NCI-H187 treated with DMSO at 0.1 percent for 48 hours (cell line): ENCODE measurements around the gene GGA3.
"Not testable (repeated sequence)": the region's sequence is repeated elsewhere in the genome, so short reads cannot be mapped to it uniquely, and the experiment has no call there.

ENCODE experiments used
- DNase-seq: peaks from one replicate; lab custom pipeline; 2025; lab: John Stamatoyannopoulos, UW

GGA3 gene, protein sequence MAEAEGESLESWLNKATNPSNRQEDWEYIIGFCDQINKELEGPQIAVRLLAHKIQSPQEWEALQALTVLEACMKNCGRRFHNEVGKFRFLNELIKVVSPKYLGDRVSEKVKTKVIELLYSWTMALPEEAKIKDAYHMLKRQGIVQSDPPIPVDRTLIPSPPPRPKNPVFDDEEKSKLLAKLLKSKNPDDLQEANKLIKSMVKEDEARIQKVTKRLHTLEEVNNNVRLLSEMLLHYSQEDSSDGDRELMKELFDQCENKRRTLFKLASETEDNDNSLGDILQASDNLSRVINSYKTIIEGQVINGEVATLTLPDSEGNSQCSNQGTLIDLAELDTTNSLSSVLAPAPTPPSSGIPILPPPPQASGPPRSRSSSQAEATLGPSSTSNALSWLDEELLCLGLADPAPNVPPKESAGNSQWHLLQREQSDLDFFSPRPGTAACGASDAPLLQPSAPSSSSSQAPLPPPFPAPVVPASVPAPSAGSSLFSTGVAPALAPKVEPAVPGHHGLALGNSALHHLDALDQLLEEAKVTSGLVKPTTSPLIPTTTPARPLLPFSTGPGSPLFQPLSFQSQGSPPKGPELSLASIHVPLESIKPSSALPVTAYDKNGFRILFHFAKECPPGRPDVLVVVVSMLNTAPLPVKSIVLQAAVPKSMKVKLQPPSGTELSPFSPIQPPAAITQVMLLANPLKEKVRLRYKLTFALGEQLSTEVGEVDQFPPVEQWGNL

DNA sequence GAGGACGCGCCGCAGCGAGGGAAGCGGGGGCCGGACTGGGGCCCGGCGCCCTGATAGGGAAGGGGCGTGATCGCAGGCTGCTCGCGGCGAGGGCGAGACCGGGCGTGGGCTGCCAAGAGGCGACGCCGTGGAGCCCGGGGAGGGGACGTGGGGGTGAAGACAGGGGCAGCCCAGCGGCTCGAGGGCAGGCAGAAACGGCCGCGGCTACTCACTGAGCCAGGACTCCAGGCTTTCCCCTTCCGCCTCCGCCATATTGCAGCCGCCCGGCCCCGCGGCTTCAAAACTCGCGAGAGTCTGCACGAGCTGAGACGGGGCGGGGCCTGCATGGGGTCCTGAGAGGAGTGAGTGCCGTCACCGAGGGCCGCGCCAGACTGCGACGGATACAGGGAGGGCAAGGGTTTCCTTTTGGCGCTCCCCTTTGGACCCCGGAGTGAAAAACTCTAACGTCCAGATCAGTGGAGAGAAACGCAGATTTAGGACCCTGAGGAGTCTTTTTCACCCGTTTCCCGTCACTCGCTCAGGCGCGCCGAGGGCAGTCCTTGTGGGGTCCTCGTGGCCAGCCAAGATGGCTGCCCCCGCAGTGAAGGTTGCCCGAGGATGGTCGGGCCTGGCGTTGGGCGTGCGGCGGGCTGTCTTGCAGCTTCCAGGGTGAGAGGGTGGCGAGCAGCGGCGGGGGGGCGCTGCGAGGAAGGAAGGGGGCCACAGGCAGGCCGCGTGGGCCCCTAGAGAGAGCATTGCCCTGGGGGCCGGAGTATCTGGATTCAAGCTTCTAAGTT is at the start of gene GGA3, which contains the start of gene MRPS7:
TSS of gene GGA3 (minus strand) at position 271 of the 776 bp plus-strand sequence. CDS start at position 252, 19 bp downstream.
TSS of gene MRPS7 (plus strand) at position 544 of the 776 bp plus-strand sequence. CDS start at position 566, 22 bp downstream.
- DNase-seq: peak; percentile 59

DNA sequence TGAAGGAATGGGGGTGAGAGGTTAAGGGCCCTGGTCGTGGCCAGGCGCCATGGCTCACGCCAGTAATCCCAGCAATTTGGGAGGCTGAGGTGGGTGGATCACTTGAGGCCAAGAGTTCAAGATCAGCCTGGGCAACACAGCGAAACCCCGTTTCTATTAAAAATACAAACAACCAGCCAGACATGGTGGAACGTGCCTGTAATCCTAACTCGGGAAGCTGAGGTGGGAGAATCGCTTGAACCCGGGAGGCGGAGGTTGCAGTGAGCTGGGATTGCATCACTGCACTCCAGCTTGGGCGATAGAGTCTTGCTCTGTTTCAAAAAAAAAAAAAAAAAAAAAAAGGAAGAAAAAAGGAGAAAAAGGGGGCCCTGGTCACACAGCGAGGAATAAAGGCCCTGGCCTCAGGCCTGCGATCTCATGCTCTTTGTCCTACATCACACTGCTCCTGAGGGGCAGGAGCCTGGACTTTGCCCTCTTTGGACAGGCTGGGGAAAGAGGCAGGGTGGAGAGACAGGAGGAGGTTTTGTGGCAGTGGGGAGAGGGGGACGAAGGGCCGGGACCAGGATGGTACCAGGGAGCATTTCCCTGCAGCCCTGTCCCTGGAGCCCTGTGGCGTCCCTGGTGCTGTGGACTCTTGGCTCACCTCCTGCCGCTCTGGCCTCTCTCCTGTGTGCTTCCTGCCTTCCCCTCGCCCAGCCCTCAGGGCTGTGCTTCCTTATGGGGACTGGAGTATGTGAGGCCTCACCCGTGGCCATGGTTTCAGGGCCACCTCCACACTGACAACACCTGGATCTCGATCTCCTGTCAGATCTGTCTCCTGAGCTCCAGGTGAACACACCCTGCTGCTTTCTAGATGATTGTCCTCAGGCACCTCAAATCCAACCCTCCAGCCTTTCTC is 47.6 kb upstream of the GGA3 start:
- DNase-seq: no peak

- no peak for DNase-seq
Measured at GRCh38 chr17:75307957-75308731, 46.7 kb upstream of the GGA3 start.

- no peak for DNase-seq
Measured at GRCh38 chr17:75301502-75302206, 40.2 kb upstream of the GGA3 start.

DNA sequence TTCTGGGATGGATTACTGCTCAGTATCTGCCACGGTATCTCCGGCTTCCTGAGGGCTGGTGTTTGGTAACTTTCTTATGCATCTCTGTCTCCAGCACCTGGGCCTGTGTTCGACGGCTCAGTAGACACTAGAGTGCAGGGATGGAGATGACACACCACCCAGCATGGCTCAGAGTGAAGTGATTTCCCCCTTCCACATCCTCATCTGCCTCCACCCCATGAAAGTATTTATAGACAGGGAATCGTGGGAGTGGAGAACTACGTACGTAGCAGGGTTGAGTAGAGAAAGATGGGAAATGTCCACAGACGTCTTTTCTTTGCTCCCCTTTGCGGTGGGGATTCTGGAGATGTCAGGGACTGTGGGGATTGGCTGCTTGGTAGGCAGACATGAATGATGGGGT is 39.6 kb upstream of the GGA3 start:
- no peak for DNase-seq

DNA sequence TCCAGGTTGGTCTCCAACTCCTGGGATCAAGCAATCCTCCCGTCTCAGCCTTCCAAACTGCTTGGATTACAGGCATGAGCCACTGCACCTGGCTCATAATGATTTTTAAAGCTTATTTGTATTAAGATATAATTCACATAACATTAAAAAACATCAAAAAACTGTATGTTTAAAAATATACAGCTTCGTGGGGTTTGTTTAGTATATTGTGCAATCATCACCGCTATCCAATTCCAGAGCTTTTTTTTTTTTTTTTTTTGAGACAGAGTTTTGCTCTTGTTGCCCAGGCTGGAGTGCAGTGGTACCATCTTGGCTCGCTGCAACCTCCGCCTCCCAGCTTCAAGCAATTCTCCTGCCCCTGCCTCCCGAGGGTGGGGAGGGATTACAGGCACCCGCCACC is 38.9 kb upstream of the GGA3 start:
- no peak for DNase-seq

DNA sequence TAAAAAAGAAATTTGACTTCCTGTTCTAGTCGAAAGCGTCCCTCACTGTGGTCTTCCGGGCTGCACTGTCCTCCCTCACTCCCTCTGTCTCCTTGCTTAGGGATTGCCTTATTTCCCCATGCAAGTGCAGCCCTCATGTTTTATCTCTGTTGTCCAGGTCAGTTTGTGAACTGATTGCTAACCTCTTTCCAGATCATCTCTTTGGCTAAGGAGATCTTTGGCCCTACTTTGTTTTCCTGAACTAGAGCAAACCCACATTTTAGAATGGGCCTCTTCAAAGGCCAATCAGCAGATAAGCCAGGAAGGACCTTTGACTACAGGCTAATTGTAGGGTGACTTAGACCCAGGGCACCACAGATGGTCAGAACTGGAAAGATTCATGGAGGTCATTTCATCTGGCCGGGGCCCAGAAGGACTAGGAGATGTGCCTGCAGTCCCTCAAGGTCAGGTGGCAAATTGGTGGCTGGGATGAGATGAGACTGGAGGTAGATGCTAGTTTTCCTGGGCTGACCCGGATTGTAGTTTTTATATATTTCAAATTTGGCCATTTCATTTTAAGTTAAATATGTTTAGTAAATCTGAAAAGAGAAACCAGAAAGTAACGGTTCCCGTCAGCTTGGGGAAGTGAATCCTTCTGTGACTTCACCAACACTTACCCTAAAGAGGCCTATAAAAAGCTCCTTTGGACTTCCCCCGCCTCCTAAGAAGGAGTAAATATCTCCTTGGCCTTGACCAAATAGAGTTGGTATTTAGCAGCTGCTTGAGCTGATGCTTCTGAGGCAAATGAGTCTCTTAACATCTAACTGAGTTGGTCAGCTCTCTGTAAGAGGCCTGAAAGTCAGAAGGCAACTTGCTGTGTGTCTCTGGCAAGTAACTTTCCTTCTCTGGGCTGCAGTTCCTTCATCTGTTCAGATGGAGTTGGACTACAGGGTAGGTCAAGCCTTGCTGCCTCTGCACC is 34.1 kb upstream of the GGA3 start:
- no peak for DNase-seq

DNA sequence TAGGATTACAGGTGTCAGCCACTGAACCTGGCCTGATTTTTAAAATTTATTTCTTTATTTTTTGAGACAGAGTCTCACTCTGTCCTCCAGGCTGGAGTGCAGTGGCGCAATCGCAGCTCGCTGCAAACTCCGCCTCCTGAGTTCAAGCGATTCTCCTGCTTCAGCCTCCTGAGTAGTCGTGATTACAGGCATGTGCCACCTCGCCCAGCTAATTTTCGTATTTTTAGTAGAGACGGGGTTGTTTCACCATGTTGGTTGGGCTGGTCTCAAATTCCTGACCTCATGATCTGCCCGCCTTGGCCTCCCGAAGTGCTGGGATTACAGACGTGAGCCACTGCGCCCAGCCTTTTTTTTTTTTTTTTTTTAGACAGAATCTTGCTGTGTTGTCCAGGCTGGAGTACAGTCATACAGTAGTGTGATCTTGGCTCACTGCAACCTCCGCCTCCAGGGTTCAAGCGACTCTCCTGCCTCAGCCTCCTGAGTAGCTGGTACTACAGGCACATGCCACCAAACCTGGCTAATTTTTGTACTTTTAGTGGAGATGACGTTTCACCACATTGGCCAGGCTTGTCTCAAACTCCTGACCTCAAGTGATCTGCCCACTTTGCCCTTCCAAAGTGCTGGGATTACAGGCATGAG is 31.5 kb upstream of the GGA3 start:
- DNase-seq: not testable (repeated sequence)

DNA sequence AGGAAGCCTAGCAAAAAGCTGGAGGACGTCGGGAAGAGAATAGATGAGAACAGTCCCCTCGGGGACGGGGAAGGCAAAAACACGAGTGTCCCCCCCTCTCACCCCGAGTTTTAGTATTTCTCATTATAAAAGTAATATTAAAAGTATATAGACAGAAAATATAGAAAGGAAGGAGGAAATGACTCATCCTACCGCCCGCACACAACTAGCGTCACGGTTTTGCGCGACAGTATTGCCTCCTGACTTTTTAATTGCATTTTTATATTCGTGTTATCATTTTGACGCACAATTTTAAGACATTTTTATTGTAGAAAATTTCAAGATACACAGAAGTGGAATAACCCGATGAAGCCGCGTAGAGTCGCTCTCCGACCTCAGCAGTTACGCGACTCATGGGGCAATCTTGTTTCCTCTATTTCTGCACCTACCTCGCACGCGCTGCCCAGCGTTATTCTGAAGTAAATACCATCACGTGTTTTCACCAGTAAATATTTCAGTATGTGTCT is 28.5 kb upstream of the GGA3 start:
- DNase-seq: no peak

DNA sequence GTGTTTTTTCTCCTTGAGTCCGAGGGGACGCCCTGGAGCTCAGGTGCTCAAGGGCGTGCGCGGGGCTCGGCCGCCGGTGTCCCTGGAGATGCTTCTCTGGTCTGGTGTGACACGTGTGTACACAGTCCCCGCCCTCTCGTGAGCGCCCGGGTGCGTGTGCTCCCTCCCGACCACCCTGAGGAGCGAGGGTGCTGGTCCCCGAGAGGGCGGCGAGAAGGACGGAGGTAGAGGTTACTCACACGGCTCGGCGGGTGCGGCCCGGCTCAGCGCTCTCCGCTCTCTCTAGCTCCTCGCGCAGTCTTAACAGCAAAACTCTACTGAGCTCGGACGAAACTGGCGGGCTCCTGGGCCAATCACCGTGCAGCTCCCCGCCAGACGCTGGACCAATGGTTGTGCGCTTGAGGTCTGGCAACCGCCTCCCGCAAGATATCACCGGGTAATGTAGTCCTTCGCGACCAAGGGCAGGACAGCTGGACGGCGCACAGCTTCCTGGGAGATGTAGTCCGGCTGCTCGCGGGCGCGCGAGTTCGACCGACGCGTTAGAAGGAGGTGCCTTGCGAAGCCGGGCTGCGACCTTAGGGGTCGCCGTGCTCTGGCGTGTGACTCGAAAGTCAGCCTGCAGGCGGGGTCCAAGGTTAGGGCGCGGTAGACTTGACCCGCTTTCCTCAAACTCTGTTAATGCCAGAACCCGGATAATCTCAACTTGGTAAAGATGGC is 27.9 kb upstream of the GGA3 start, which contains the start of gene SLC25A19:
TSS of gene SLC25A19 (minus strand) at position 319 of the 717 bp plus-strand sequence. CDS start 2,669 bp downstream, outside the sequence.
- peak; percentile 89 for DNase-seq

- peak; percentile 31 for DNase-seq
Measured at GRCh38 chr17:75288770-75289114, 27.3 kb upstream of the GGA3 start.

- DNase-seq: no peak
Measured at GRCh38 chr17:75288359-75288758, 27.0 kb upstream of the GGA3 start.

- DNase-seq: no peak
Measured at GRCh38 chr17:75287221-75287620, 25.8 kb upstream of the GGA3 start.

DNA sequence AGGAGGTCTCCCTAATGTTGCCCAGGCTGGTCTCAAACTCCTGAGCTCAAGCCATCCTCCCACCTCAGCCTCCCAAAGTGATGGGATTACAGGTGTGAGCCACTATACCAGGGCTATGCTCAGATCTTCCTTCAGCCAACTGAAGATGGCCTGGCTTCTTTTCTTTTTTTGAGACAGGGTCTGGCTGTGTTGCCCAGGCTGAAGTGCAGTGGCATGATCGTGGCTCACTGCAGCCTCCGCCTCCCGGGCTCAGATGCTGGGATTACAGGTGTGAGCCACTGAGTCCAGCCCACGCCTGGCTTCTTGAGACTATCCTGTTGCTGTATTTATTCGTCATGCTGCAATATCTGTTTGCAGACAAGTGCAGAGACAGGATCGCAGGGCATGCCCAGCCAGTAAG is 23.7 kb upstream of the GGA3 start:
- no peak for DNase-seq

GRCh38 chr17:75280189-75280588 is 18.8 kb upstream of the GGA3 start:
- not testable (repeated sequence) for DNase-seq

GRCh38 chr17:75277664-75278071 is 16.3 kb upstream of the GGA3 start:
- no peak for DNase-seq

DNA sequence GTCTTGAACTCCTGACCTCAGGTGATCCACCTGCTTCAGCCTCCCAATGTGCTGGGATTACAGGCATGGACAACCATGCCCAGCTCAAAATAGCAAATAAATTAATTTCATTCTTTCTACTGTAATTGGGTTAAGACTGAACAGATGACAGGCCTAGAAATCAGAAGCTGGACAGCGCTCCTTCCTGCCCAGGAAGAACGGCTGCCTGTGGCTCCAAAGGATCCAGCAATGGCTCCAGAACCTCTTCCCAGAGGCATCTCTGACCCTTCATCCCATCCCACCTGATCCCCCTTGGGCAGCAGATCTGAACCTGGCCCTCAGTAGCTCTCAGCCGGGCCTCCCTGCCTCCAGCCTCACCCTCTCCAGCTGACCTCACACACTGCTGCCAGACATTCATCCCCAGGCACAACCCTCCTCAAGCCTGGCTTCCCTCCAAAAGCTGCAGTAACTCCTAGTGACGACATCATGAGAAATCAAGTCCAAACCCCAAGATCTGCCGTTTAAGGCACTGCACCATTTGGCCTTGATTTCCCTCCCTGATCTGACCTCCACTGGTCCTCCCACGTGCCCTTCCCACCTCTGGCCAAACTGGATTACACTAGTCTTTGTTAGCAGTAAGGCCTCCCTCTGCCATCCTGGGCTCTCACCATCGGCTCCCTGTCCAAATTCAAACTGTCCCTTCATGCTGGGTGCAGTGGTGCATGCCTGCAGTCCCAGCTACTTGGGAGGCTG is 12.7 kb upstream of the GGA3 start:
- DNase-seq: no peak
